BE2C (cell line): ENCODE measurements around the gene KLF16.
A peak's percentile ranks its signal among the peaks of the same experiment; 100 is the strongest.

Source experiments
- DNase-seq: peaks from one replicate; pipeline ENCODE4 v3.0.0-alpha.2; 2020
- H3K27me3 ChIP-seq: fragments of 250-450 bp; sonication (Bioruptor Pico); 2 replicates; pipeline ENCODE4 v1.5.1; 2020; ENCODE audit warnings: mild to moderate bottlenecking
- H3K36me3 ChIP-seq: fragments of 250-450 bp; sonication (Bioruptor Pico); 2 replicates; pipeline ENCODE4 v1.5.1; 2020; ENCODE audit warnings: mild to moderate bottlenecking
- H3K4me1 ChIP-seq: fragments of 250-450 bp; sonication (Bioruptor Pico); 2 replicates; pipeline ENCODE4 v1.5.1; 2020
- H3K4me3 ChIP-seq: 2 replicates; pipeline ENCODE4 v1.5.1; 2011; ENCODE audit warnings: low read depth, low read length
- H3K9me3 ChIP-seq: fragments of 250-450 bp; sonication (Bioruptor Pico); 2 replicates; pipeline ENCODE4 v1.5.1; 2020
- CTCF ChIP-seq: IDR thresholded peaks from 2 replicates; pipeline ENCODE4 v1.5.1; 2012; ENCODE audit warnings: mild to moderate bottlenecking, low read depth, low read length

KLF16 gene

GRCh38 chr19:1854542-1855039 lies 8.8 kb downstream of the KLF16 start:
- TF ChIP-seq CTCF: no peak
- Histone ChIP-seq H3K4me1 (peaks cover 40% of the 10 kb centered on the region), H3K9me3 (no peaks in the 10 kb centered on the region), H3K27me3 (no peaks in the 10 kb centered on the region), H3K36me3 (peaks cover 4% of the 10 kb centered on the region), H3K4me3 (peak overlapping the region; percentile 61)
- DNase-seq: peak; percentile 80

- no peak for TF ChIP-seq CTCF
- peak overlapping the region; percentile 61 for H3K4me3 ChIP-seq
- H3K36me3 ChIP-seq: peaks cover 4% of the 10 kb centered on the region
- H3K4me1 ChIP-seq: peaks cover 35% of the 10 kb centered on the region
- no peaks in the 10 kb centered on the region for H3K9me3 ChIP-seq
- H3K27me3 ChIP-seq: no peaks in the 10 kb centered on the region
- DNase-seq: no peak
These were observed 9.3 kb downstream of the KLF16 start for GRCh38 chr19:1854039-1854541.

GRCh38 chr19:1853295-1854038 lies 9.9 kb downstream of the KLF16 start:
- peak; percentile 86 for DNase-seq
- Histone ChIP-seq H3K36me3 (peaks cover 4% of the 10 kb centered on the region), H3K27me3 (no peaks in the 10 kb centered on the region), H3K9me3 (no peaks in the 10 kb centered on the region), H3K4me3 (no peak overlapping the region), H3K4me1 (peaks cover 34% of the 10 kb centered on the region)
- peak; percentile 93 for TF ChIP-seq CTCF

DNA sequence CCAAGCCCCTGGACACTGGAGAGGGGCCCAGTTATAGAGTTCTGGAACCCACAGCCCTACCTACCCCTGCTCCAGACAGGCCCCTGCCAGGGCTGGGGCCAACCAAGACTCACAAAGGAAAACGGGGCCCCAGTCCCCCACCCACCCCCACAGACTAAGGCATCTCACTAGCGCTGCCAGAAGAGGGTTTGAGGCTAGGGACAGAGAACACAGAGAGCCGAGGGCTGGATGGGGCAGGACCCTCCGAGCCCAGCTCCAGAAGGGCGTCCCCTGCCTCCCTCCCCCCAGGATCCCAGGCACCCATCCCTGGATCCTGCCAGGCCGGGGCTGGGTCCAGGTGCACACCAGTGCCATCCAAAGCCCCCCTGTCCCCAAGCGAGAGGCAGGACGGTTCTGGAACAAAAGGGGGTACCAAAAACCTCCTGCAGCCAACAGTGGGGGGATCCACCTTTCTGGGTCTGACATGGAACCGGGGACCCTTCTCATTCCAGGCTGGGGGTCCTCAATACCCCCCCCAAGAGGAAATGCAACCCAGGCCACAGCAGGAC lies 10.7 kb downstream of the KLF16 start:
- Histone ChIP-seq H3K4me1 (peaks cover 31% of the 10 kb centered on the region), H3K9me3 (no peaks in the 10 kb centered on the region), H3K27me3 (no peaks in the 10 kb centered on the region), H3K36me3 (peaks cover 4% of the 10 kb centered on the region), H3K4me3 (no peak overlapping the region; the same call in 1 of the 2 replicates)
- DNase-seq: no peak
- TF ChIP-seq CTCF: no peak

DNA sequence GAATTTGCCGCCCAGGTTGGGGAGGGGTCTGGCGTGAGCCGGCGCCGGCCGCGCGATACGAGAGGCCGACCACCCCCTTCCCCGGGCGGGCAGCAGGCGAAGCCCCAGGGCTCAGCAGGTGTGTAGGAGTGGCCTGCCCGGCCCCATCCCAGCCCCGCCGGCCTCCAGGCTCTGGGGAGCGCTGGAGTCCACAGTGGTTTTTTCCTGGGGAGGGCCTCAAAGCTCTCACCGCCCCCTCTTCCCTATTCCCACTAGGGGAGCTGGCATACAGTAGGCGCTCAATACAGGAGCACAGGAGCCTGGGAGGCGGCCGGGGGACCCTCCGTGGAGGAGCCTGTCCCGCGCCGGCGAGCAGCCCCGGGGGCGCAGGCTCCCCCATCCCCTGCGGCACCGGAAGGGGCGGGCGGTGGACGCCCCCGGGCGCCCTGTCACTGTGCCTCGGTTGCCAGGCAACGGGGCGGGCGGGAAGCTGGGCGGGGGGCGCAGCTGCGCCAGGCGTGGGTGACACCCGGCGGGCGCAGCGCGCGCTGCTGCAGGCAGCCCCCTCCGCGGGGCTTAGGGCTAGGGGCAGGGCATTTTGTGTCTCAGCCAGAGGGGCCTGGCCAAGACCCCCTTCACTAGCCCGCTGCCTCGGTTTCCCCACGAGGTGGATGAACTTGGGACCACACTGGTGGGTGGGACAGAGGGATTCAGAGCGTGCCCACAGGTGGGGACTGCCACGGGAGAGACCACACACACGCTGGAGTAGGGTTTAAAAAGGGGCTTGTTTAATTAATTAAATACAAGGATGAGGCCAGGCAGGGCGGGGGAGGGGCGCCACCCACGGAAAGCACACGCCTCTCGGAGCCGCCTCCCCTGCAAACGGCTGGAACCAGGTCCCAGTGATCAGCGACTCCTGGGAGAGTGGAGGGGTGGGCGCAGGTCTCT lies 11.5 kb downstream of the KLF16 start:
- peak overlapping the region; percentile 33 for H3K4me3 ChIP-seq
- DNase-seq: peak; percentile 75
- no peak for TF ChIP-seq CTCF
- H3K27me3 ChIP-seq: no peaks in the 10 kb centered on the region
- peaks cover 4% of the 10 kb centered on the region for H3K36me3 ChIP-seq
- no peaks in the 10 kb centered on the region for H3K9me3 ChIP-seq
- peaks cover 32% of the 10 kb centered on the region for H3K4me1 ChIP-seq
